SJSA1 (cell line): ENCODE measurements around the gene DLGAP1. TPM values are rescaled to one million over a fixed set of nuclear protein-coding genes. Genes with fewer than 3 reads are reported as not detected.

ENCODE experiments used
- DNase-seq, 2 experiments: peaks; one replicate each; pipeline ENCODE4 v3.0.0-alpha.2; 2015 to 2020; ENCODE audit warnings: low spot score in 2 of 2, low read depth in 1 of 2
- H3K27ac ChIP-seq: fragments of 250-450 bp; sonication (Bioruptor Pico); 2 replicates; pipeline ENCODE4 v1.5.1; 2020; ENCODE audit warnings: mild to moderate bottlenecking, moderate library complexity
- H3K27me3 ChIP-seq: fragments of 250-450 bp; sonication (Bioruptor Pico); replicated peaks from 2 replicates; pipeline ENCODE4 v1.5.1; 2020; ENCODE audit warnings: mild to moderate bottlenecking, moderate library complexity
- H3K36me3 ChIP-seq: fragments of 250-450 bp; sonication (Bioruptor Pico); 2 replicates; pipeline ENCODE4 v1.5.1; 2020; ENCODE audit warnings: mild to moderate bottlenecking
- H3K4me1 ChIP-seq: fragments of 250-450 bp; sonication (Bioruptor Pico); replicated peaks from 2 replicates; pipeline ENCODE4 v1.6.1; 2021; ENCODE audit warnings: mild to moderate bottlenecking
- H3K4me3 ChIP-seq: fragments of 250-450 bp; sonication (Bioruptor Pico); 2 replicates; pipeline ENCODE4 v1.5.1; 2020; ENCODE audit warnings: mild to moderate bottlenecking
- H3K9me3 ChIP-seq: fragments of 250-450 bp; sonication (Bioruptor Pico); replicated peaks from 2 replicates; pipeline ENCODE4 v1.5.1; 2020; ENCODE audit warnings: mild to moderate bottlenecking
- total RNA-seq: library from RNA; depleted of rRNA; stranded (reverse); fragments of >200 nt; shearing (Covaris generic); gene quantifications from 2 replicates; pipeline ENCODE4 v1.2.3, GENCODE V29; 2014

Gene DLGAP1
- total RNA-seq, 1 experiment from 2014 or later: not detected

GRCh38 chr18:3579701-3580100 lies 875.4 kb downstream of the DLGAP1 start:
- Histone ChIP-seq H3K36me3 (no peaks in the 10 kb centered on the region), H3K27me3 (no peaks in the 10 kb centered on the region), H3K9me3 (0 out of 2 replicates have a peak, but pooled peaks cover 4% of the 10 kb centered on the region), H3K4me1 (peaks cover 26% of the 10 kb centered on the region), H3K4me3 (no peak overlapping the region), H3K27ac (peak overlapping the region; percentile 24; the same call in 1 of the 2 replicates)
- peak in 1 of 2 experiments; percentile 51 for DNase-seq

DNA sequence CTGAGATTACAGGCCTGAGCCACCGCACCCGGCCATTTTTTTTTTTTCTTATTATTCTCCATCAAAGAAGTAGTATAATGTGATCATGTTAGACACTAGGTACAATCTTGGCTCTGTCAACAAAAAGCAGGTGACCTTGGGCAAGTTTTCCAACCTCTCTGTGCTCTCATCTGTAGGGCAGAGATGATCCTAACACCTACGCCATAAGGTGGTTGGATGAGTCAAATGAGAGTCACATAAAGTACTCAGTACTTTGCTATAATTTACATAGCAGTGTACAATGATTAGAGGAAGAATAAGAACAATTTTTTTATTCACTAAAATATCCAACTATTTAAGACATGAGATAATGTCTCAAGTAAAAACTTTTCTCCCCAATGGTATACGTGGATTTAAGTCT lies 876.5 kb downstream of the DLGAP1 start:
- no peaks in the 10 kb centered on the region for H3K27me3 ChIP-seq
- H3K27ac ChIP-seq: no peak overlapping the region
- H3K9me3 ChIP-seq: no peaks in the 10 kb centered on the region
- peaks cover 22% of the 10 kb centered on the region for H3K4me1 ChIP-seq
- no peak overlapping the region for H3K4me3 ChIP-seq
- DNase-seq: no peak
- H3K36me3 ChIP-seq: no peaks in the 10 kb centered on the region

DNA sequence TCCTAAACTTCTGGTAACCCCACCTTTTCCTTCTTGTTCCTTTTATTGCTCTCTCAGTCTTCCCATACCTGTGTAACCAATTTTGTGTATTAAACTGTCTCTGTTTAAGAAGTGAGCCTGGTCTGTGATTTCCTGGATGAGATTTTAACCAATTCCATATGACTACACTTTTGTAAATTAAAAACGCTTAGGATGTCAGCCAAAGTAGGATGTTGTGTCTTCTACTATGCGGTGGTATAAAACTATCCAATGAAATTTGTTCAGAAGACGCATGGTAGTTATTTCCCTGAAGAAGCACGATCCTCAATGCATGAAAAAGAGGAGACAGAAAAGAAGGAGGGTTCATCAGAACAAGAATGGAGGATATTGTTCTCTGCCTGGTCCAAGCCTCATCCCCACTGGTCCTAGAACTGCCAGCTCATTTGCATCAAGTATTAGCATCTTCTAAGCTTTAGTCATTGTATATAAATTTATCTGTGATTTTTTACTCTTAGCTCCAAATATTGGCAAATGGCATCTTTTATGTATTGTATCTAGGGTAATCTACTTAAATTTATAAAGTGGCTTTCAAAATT lies 877.7 kb downstream of the DLGAP1 start:
- H3K36me3 ChIP-seq: no peaks in the 10 kb centered on the region
- no peak overlapping the region for H3K27ac ChIP-seq
- no peaks in the 10 kb centered on the region for H3K27me3 ChIP-seq
- DNase-seq: no peak
- H3K4me1 ChIP-seq: peaks cover 14% of the 10 kb centered on the region
- no peak overlapping the region for H3K4me3 ChIP-seq
- no peaks in the 10 kb centered on the region for H3K9me3 ChIP-seq

GRCh38 chr18:3572761-3573160 lies 882.3 kb downstream of the DLGAP1 start:
- no peaks in the 10 kb centered on the region for H3K36me3 ChIP-seq
- no peak for DNase-seq
- no peaks in the 10 kb centered on the region for H3K27me3 ChIP-seq
- no peaks in the 10 kb centered on the region for H3K9me3 ChIP-seq
- H3K27ac ChIP-seq: no peak overlapping the region
- H3K4me1 ChIP-seq: no peaks in the 10 kb centered on the region
- H3K4me3 ChIP-seq: no peak overlapping the region

GRCh38 chr18:3566851-3567250 lies 888.3 kb downstream of the DLGAP1 start:
- Histone ChIP-seq H3K4me1 (no peaks in the 10 kb centered on the region), H3K4me3 (no peak overlapping the region), H3K27me3 (no peaks in the 10 kb centered on the region), H3K9me3 (no peaks in the 10 kb centered on the region), H3K27ac (no peak overlapping the region), H3K36me3 (no peaks in the 10 kb centered on the region)
- no peak for DNase-seq

GRCh38 chr18:3560755-3561154 lies 894.4 kb downstream of the DLGAP1 start:
- H3K27me3 ChIP-seq: no peaks in the 10 kb centered on the region
- no peaks in the 10 kb centered on the region for H3K4me1 ChIP-seq
- no peak overlapping the region for H3K27ac ChIP-seq
- DNase-seq: no peak
- no peaks in the 10 kb centered on the region for H3K36me3 ChIP-seq
- no peak overlapping the region for H3K4me3 ChIP-seq
- no peaks in the 10 kb centered on the region for H3K9me3 ChIP-seq

GRCh38 chr18:3554811-3555427 lies 900.2 kb downstream of the DLGAP1 start:
- Histone ChIP-seq H3K9me3 (no peaks in the 10 kb centered on the region), H3K4me3 (no peak overlapping the region), H3K36me3 (no peaks in the 10 kb centered on the region), H3K4me1 (no peaks in the 10 kb centered on the region), H3K27me3 (no peaks in the 10 kb centered on the region), H3K27ac (no peak overlapping the region)
- DNase-seq: no peak

GRCh38 chr18:3554091-3554601 lies 901.0 kb downstream of the DLGAP1 start:
- H3K9me3 ChIP-seq: no peaks in the 10 kb centered on the region
- H3K27ac ChIP-seq: no peak overlapping the region
- no peak for DNase-seq
- no peaks in the 10 kb centered on the region for H3K36me3 ChIP-seq
- H3K27me3 ChIP-seq: no peaks in the 10 kb centered on the region
- H3K4me3 ChIP-seq: no peak overlapping the region
- H3K4me1 ChIP-seq: no peaks in the 10 kb centered on the region

- Histone ChIP-seq H3K27ac (no peak overlapping the region), H3K4me3 (no peak overlapping the region), H3K36me3 (no peaks in the 10 kb centered on the region), H3K9me3 (no peaks in the 10 kb centered on the region), H3K27me3 (no peaks in the 10 kb centered on the region), H3K4me1 (no peaks in the 10 kb centered on the region)
- no peak for DNase-seq
These were observed 902.8 kb downstream of the DLGAP1 start for GRCh38 chr18:3552305-3552704.

DNA sequence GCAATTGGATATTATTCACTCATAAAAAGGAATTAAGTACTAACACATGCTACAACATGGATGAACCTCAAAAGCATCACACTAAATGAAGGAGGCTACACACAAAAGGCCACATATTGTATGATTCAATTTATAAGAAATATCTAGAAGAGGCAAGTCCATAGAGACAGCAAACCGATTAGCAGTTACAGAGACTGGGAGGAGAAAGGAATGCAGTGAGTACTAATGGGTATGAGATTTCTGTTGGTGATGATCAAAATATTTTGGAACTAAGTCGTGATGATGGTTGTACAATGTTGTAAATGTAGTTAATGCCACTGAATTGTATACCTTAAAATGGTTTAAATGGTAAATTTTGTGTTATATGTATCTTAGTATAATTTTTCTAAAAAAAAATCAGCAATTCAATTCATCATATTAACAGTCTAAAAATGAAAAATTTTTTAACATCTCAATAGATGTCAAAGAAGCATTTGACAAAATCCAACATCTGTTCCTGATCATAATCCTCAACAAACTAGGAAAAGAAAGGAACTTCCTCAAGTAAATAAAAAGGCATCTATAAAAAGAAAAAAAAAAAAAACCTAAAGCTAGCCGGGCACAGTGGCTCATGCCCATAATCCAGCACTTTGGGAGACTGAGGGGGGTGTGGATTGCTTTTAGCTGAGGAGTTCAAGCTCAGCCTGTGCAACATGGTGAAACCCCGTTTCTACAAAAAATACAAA lies 907.1 kb downstream of the DLGAP1 start:
- no peak for DNase-seq
- no peak overlapping the region for H3K27ac ChIP-seq
- no peak overlapping the region for H3K4me3 ChIP-seq
- no peaks in the 10 kb centered on the region for H3K4me1 ChIP-seq
- no peaks in the 10 kb centered on the region for H3K27me3 ChIP-seq
- H3K36me3 ChIP-seq: no peaks in the 10 kb centered on the region
- no peaks in the 10 kb centered on the region for H3K9me3 ChIP-seq

- no peak overlapping the region for H3K27ac ChIP-seq
- H3K36me3 ChIP-seq: no peaks in the 10 kb centered on the region
- H3K27me3 ChIP-seq: no peaks in the 10 kb centered on the region
- no peak for DNase-seq
- no peak overlapping the region for H3K4me3 ChIP-seq
- no peaks in the 10 kb centered on the region for H3K4me1 ChIP-seq
- no peaks in the 10 kb centered on the region for H3K9me3 ChIP-seq
These were observed 909.0 kb downstream of the DLGAP1 start for GRCh38 chr18:3546106-3546505.

DNA sequence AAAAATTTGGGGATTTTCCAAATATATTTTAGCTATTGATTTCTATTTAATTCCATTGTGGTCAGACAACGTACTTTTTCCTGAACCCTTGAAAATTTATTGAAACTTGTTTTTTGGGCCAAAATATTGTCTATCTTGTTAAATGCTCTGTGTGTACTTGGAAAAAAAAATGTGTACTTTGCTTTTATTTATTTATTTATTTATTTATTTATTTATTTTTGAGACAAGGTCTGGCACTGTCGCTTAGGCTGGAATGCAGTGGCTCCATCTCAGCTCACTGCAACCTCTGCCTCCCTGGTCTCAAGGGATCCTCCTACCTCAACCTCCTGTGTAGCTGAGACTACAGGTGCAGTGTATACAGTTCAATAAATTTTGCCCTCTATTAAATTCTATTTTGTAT lies 910.6 kb downstream of the DLGAP1 start:
- no peak for DNase-seq
- Histone ChIP-seq H3K27me3 (no peaks in the 10 kb centered on the region), H3K9me3 (no peaks in the 10 kb centered on the region), H3K27ac (no peak overlapping the region), H3K4me3 (no peak overlapping the region), H3K4me1 (no peaks in the 10 kb centered on the region), H3K36me3 (no peaks in the 10 kb centered on the region)

- no peaks in the 10 kb centered on the region for H3K4me1 ChIP-seq
- no peaks in the 10 kb centered on the region for H3K9me3 ChIP-seq
- DNase-seq: no peak
- no peaks in the 10 kb centered on the region for H3K27me3 ChIP-seq
- no peak overlapping the region for H3K27ac ChIP-seq
- H3K36me3 ChIP-seq: no peaks in the 10 kb centered on the region
- no peak overlapping the region for H3K4me3 ChIP-seq
These were observed 913.3 kb downstream of the DLGAP1 start for GRCh38 chr18:3541549-3542386.
